ENCODE results near the gene HK2. TPM values are rescaled to one million over a fixed set of nuclear protein-coding genes. Genes with fewer than 3 reads are reported as not detected.

HK2 gene
- total RNA-seq, 1 donor from 2014 or later = 16.9 TPM

DNA sequence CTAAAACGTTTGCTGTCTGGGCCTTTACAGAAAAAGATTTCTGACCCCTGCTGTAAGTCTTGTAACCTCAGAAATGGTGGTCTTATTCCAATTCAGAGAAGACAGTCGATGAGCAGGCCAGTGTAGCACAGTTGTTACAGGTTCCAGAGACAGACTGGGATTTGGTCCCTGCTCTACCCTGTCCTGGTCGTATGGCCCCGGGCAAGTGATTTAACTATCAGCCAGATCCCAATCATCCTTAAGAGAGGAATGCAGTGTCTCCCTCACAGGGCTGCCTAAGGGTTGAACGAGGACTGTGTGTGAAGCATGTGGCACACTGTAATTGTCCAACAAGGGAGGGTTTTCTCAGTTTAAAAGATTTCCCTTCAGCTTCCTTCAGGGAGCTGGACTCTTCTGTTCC, 47.2 kb downstream of the HK2 start:
- Mint-ChIP-seq H3K27me3 (ENCODE audit: low read depth) (no peaks in the 10 kb centered on the region), H3K4me1 (peaks cover under 1% of the 10 kb centered on the region), H3K27ac (no peak overlapping the region), H3K4me3 (no peak overlapping the region), H3K9me3 (no peaks in the 10 kb centered on the region), H3K36me3 (peaks cover 32% of the 10 kb centered on the region)
- TF ChIP-seq, protein P1, sequence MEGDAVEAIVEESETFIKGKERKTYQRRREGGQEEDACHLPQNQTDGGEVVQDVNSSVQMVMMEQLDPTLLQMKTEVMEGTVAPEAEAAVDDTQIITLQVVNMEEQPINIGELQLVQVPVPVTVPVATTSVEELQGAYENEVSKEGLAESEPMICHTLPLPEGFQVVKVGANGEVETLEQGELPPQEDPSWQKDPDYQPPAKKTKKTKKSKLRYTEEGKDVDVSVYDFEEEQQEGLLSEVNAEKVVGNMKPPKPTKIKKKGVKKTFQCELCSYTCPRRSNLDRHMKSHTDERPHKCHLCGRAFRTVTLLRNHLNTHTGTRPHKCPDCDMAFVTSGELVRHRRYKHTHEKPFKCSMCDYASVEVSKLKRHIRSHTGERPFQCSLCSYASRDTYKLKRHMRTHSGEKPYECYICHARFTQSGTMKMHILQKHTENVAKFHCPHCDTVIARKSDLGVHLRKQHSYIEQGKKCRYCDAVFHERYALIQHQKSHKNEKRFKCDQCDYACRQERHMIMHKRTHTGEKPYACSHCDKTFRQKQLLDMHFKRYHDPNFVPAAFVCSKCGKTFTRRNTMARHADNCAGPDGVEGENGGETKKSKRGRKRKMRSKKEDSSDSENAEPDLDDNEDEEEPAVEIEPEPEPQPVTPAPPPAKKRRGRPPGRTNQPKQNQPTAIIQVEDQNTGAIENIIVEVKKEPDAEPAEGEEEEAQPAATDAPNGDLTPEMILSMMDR (IDR thresholded peaks at IDR 0.05; ENCODE audit: unreplicated experiment) = no peak
- no peak for DNase-seq (ENCODE audit: low spot score in 2 of 2, unreplicated experiment in 2 of 2)

DNA sequence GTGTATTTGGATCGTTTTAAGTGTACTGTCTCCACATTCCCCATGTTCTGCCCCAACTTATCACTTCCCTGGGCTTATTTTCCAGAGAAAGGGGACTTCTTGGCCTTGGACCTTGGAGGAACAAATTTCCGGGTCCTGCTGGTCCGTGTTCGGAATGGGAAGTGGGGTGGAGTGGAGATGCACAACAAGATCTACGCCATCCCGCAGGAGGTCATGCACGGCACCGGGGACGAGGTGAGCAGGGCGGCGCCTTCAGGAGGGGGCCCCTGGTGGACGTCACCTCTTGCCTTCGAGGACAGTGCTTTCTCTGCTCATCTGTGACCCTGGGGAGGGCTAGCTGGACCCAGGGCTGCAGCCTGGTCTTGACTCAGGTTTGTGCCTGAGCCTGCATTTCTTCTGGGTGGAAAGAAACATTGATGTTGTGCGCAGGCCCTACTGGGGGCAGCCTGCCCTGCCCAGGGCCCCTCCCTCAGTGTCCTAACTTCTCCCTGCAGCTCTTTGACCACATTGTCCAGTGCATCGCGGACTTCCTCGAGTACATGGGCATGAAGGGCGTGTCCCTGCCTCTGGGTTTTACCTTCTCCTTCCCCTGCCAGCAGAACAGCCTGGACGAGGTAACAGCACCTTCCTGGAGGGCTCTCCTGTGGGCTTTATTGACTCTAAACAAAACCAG, 47.8 kb downstream of the HK2 start:
- Mint-ChIP-seq H3K4me3 (no peak overlapping the region), H3K27ac (no peak overlapping the region), H3K4me1 (no peaks in the 10 kb centered on the region), H3K9me3 (no peaks in the 10 kb centered on the region), H3K27me3 (ENCODE audit: low read depth) (no peaks in the 10 kb centered on the region), H3K36me3 (peaks cover 38% of the 10 kb centered on the region)
- DNase-seq (ENCODE audit: low spot score in 2 of 2, unreplicated experiment in 2 of 2) = no peak
- TF ChIP-seq, protein P1 (IDR thresholded peaks at IDR 0.05; ENCODE audit: unreplicated experiment) = no peak

DNA sequence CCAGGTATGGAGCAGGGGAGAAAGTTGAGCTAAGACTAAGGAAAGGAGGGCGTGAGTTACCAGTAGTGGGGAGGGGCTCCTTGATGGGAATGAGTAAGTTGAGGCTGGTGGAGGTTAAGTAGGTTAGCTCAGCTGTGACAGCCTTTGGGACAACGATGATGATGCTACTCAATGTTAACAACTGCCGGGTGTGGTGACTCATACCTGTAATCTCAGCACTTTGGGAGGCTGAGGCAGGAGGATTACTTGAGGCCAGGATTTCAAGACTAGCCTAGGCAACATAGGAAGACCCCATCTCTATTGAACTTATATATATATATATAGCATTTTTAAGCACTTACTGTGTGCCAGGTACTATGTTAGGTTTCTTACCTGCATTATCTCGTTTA, 48.4 kb downstream of the HK2 start:
- DNase-seq (ENCODE audit: low spot score in 2 of 2, unreplicated experiment in 2 of 2) = no peak
- Mint-ChIP-seq H3K27ac (no peak overlapping the region), H3K4me1 (no peaks in the 10 kb centered on the region), H3K36me3 (peaks cover 43% of the 10 kb centered on the region), H3K27me3 (ENCODE audit: low read depth) (no peaks in the 10 kb centered on the region), H3K4me3 (no peak overlapping the region), H3K9me3 (no peaks in the 10 kb centered on the region)
- TF ChIP-seq, protein P1 (IDR thresholded peaks at IDR 0.05; ENCODE audit: unreplicated experiment) = no peak

DNA sequence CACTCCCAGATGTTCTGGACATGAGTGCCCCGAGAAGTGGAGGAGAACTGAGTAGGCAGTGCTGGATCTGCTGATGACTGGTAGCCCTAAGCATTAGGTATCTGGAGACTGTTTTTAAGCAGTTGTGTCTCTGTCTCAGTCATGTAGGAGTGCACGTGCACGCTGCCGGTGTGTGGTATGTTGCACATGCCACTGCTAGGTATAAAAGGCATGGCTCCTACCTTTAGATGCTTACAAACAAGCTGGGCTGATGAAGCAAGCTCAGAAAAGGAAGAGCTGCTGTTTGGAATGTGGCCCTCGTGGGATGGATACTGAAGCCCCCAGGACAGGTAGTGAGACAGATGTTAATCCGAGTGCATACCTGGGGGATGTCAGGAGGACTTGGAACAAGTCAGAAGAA, 49.1 kb downstream of the HK2 start:
- no peak for DNase-seq (ENCODE audit: low spot score in 2 of 2, unreplicated experiment in 2 of 2)
- no peaks in the 10 kb centered on the region for H3K9me3 Mint-ChIP-seq
- H3K27me3 Mint-ChIP-seq (ENCODE audit: low read depth) = no peaks in the 10 kb centered on the region
- no peaks in the 10 kb centered on the region for H3K4me1 Mint-ChIP-seq
- H3K27ac Mint-ChIP-seq = no peak overlapping the region
- TF ChIP-seq, protein P1 (IDR thresholded peaks at IDR 0.05; ENCODE audit: unreplicated experiment) = no peak
- H3K4me3 Mint-ChIP-seq = no peak overlapping the region
- peaks cover 47% of the 10 kb centered on the region for H3K36me3 Mint-ChIP-seq

DNA sequence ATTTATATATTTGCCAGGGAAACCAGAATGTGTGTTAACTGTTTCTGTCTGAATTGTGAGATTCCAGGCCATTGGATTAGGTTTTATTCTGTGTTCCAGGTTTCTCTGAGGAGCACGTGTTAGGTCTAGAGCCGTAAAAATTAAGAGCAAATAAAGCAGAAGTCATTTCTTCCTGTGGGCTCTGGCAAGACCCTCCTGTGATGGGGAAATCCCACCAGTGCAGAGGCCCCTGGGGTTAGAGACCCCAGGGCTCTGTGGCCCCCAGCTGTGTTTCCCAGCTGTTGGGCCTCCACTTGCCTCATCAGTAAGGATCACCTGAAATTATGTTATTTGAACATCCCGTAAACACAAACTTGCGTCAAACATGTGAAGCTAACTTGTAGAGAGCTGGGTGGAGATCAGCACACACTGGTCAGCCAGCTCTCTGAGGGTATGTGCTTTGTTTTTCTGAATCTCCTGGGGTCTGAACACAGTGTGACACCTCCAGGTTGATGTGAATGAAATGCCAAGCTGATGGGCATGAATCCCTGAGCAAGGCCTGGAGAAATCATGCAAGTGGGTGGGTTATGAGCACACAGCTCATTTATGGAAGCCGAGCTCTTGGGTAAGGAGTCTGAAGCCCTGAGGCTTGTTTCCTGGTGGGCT, 50.3 kb downstream of the HK2 start:
- no peaks in the 10 kb centered on the region for H3K27me3 Mint-ChIP-seq (ENCODE audit: low read depth)
- peaks cover 45% of the 10 kb centered on the region for H3K36me3 Mint-ChIP-seq
- H3K9me3 Mint-ChIP-seq = no peaks in the 10 kb centered on the region
- no peak for DNase-seq (ENCODE audit: low spot score in 2 of 2, unreplicated experiment in 2 of 2)
- TF ChIP-seq, protein P1 (IDR thresholded peaks at IDR 0.05; ENCODE audit: unreplicated experiment) = no peak
- no peaks in the 10 kb centered on the region for H3K4me1 Mint-ChIP-seq
- H3K27ac Mint-ChIP-seq = no peak overlapping the region
- H3K4me3 Mint-ChIP-seq = no peak overlapping the region

Measured in mesothelial cell of epicardium (in vitro differentiated cells).